Lower lobe of right lung (tissue), 2 donors: Measurements from ENCODE around the gene FAM20B. TPM values are rescaled to one million over a fixed set of nuclear protein-coding genes. Genes with fewer than 3 reads are reported as not detected.
A peak's percentile ranks its signal among the peaks of the same experiment; 100 is the strongest.
"Not testable (repeated sequence)": the region's sequence is repeated elsewhere in the genome, so short reads cannot be mapped to it uniquely, and the experiment has no call there.

Source experiments
- ATAC-seq, 2 donors: fragments of 200-7000 bp; cut with Tn5 transposase; one replicate each; pipeline ENCODE4 v1.9.1; 2020 to 2022; ENCODE audit warnings: mild to moderate bottlenecking in 2 of 2, moderate library complexity in 2 of 2
- DNase-seq: peaks from one replicate; pipeline ENCODE4 v3.0.0-alpha.2; 2020
- H3K27ac ChIP-seq: fragments of 200-600 bp; one replicate; pipeline ENCODE4 v1.8.0; 2022
- H3K27me3 ChIP-seq: fragments of 200-600 bp; one replicate; pipeline ENCODE4 v1.8.0; 2022; ENCODE audit warnings: low read depth
- H3K36me3 ChIP-seq: fragments of 200-600 bp; one replicate; pipeline ENCODE4 v1.8.0; 2022; ENCODE audit warnings: mild to moderate bottlenecking
- H3K4me1 ChIP-seq: fragments of 200-600 bp; one replicate; pipeline ENCODE4 v1.8.0; 2022
- H3K4me3 ChIP-seq: fragments of 200-600 bp; one replicate; pipeline ENCODE4 v1.8.0; 2022; ENCODE audit warnings: mild to moderate bottlenecking
- H3K9me3 ChIP-seq: fragments of 200-600 bp; one replicate; pipeline ENCODE4 v1.8.0; 2022
- intact Hi-C: fragments of 100-400 bp; cut with DNase I; formaldehyde crosslinking; loops from one replicate; pipeline ENCODE4 v1.11.0; 2022
- total RNA-seq: library from RNA; stranded (reverse); fragmentation: NEBNext Ultra II Directional; extraction: Animal tissue kit (Norgen Biotek cat#: 25700); gene quantifications from one replicate; pipeline ENCODE4 v1.2.1, GENCODE V29; 2021
- TF ChIP-seq, protein P1 (sequence below): fragments of 200-600 bp; IDR thresholded peaks from one replicate; pipeline ENCODE4 v1.8.0; 2022; ENCODE audit warnings: antibody characterized with exemption, mild to moderate bottlenecking
- donor health status: DM: no; HTN: yes; CAD: no; lungs with severe emphysema.

FAM20B gene
- total RNA-seq, 1 donor from 2014 or later: 38.2 TPM

DNA sequence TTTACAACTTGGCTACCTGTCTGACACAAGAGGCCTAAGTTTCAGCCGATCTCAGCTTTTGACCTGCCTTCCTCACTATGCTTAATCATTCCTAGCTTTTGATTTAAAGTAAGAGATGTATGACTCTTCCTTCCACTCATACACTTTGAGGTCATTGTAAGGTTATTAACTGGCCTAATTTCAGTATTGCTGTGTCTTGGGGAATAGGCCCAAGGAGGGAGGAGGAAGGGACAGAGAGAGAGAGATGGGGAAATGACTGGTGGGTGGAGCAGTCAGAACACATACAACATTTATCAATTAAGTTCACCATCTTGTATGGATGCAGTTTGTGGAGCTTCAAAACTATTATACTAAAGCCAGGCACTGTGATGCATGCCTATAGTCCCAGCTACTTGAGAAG, 28.3 kb upstream of the FAM20B start:
- Histone ChIP-seq H3K27ac (no peak overlapping the region), H3K36me3 (no peaks in the 10 kb centered on the region), H3K4me1 (peaks cover 1% of the 10 kb centered on the region), H3K27me3 (no peaks in the 10 kb centered on the region), H3K9me3 (no peaks in the 10 kb centered on the region), H3K4me3 (no peak overlapping the region)
- TF ChIP-seq, protein P1, sequence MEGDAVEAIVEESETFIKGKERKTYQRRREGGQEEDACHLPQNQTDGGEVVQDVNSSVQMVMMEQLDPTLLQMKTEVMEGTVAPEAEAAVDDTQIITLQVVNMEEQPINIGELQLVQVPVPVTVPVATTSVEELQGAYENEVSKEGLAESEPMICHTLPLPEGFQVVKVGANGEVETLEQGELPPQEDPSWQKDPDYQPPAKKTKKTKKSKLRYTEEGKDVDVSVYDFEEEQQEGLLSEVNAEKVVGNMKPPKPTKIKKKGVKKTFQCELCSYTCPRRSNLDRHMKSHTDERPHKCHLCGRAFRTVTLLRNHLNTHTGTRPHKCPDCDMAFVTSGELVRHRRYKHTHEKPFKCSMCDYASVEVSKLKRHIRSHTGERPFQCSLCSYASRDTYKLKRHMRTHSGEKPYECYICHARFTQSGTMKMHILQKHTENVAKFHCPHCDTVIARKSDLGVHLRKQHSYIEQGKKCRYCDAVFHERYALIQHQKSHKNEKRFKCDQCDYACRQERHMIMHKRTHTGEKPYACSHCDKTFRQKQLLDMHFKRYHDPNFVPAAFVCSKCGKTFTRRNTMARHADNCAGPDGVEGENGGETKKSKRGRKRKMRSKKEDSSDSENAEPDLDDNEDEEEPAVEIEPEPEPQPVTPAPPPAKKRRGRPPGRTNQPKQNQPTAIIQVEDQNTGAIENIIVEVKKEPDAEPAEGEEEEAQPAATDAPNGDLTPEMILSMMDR: no peak
- ATAC-seq (no peak), DNase-seq (no peak)
- intact Hi-C loops: no loop called here

DNA sequence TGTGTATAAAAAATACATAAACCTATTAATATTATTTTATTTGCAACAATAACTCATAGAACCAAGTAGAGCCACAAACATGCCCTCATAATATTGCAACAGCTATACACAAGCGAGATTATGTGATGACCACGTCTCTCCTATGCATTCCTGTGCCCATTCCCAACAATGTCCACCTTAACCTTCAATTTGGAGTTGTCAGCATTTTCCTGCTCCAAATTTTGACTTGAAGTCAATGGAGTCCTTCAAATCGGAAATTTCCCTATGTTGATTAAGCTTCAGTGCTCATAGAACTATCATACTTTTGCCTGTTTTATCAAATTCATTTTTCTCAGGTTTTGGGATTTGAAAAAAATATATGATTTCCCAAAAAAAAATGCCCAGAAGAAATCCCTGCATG, 27.4 kb upstream of the FAM20B start:
- ATAC-seq (no peak), DNase-seq (no peak)
- H3K27ac ChIP-seq: no peak overlapping the region
- intact Hi-C loops: no loop called here
- H3K4me1 ChIP-seq: peaks cover 7% of the 10 kb centered on the region
- H3K9me3 ChIP-seq: no peaks in the 10 kb centered on the region
- TF ChIP-seq, protein P1: no peak
- H3K4me3 ChIP-seq: no peak overlapping the region
- H3K36me3 ChIP-seq: no peaks in the 10 kb centered on the region
- no peaks in the 10 kb centered on the region for H3K27me3 ChIP-seq

DNA sequence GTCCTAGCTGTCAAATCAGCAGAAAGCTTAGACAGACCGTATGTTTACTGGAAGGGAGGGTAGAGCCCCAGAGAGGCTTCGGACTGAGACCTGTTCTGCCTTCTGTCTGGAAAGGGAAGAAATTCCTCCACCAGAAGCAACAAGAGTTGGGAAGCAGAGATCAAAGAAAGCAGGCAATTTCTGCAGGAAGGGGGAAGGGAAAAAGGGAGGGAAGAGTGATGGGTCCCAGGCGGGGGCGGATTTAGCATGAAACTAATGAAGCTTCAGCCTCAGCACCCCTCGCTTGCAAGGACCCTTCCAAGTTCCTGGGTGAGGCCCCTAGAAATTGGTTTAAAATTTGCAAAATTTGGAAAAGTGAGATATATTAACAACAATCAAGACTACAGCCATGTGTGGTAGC, 26.6 kb upstream of the FAM20B start:
- Histone ChIP-seq H3K36me3 (no peaks in the 10 kb centered on the region), H3K27ac (no peak overlapping the region), H3K27me3 (no peaks in the 10 kb centered on the region), H3K4me3 (no peak overlapping the region), H3K9me3 (no peaks in the 10 kb centered on the region), H3K4me1 (peaks cover 7% of the 10 kb centered on the region)
- TF ChIP-seq, protein P1: no peak
- intact Hi-C loops: no loop called here
- DNase-seq (no peak), ATAC-seq (no peak)

DNA sequence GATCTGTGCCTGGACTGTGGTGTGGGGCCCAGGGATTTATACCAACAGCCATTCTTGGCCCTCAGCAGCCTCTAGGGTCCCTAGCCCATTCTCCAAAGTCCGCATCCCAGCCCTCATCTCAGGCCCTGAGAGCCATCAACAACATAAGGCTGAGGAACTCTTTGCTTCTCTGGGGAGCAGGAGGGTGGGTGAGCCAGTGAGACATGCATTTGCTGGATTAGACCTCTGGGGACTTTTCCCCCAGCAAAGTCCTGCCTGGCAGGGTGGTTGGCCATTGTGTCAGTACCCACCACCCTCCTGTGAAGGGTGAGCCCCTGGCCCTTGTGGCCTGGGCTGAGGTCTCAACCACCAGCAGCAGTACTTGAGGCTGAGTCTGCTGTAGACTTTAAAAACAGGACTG, 24.2 kb upstream of the FAM20B start:
- peaks cover 7% of the 10 kb centered on the region for H3K4me1 ChIP-seq
- H3K4me3 ChIP-seq: no peak overlapping the region

DNA sequence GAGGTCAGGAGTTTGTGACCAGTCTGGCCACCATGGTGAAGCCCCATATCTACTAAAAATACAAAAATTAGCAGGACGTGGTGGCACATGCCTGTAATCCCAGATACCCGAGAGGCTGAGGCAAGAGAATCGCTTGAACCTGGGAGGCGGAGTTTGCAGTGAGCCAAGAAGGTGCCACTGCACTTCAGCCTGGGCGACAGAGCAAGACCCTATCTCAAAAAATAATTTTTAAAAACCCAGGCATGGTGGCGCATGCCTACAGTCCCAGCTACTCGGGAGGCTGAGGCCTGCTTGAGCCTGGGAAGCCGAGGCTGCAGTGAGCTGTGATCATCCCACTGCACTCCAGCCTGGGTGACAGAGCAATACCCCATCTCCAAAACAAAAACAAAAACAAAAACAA, 23.6 kb upstream of the FAM20B start:
- not testable (repeated sequence) for H3K4me3 ChIP-seq, H3K9me3 ChIP-seq, H3K27ac ChIP-seq, H3K4me1 ChIP-seq, ATAC-seq, H3K27me3 ChIP-seq, DNase-seq, H3K36me3 ChIP-seq
- intact Hi-C loops: loop anchor here (10.0 kb wide), 1 partner anchor 467 kb away; no protein-coding TSS in a partner anchor

More for the DNA sequence above, 24.2 kb upstream of the FAM20B start:
- ATAC-seq (no peak), DNase-seq (no peak)
- Histone ChIP-seq H3K27ac (no peak overlapping the region), H3K9me3 (no peaks in the 10 kb centered on the region), H3K36me3 (no peaks in the 10 kb centered on the region), H3K27me3 (no peaks in the 10 kb centered on the region)
- intact Hi-C loops: loop anchor here (10.0 kb wide), 1 partner anchor 467 kb away; no protein-coding TSS in a partner anchor
- TF ChIP-seq, protein P1: no peak

DNA sequence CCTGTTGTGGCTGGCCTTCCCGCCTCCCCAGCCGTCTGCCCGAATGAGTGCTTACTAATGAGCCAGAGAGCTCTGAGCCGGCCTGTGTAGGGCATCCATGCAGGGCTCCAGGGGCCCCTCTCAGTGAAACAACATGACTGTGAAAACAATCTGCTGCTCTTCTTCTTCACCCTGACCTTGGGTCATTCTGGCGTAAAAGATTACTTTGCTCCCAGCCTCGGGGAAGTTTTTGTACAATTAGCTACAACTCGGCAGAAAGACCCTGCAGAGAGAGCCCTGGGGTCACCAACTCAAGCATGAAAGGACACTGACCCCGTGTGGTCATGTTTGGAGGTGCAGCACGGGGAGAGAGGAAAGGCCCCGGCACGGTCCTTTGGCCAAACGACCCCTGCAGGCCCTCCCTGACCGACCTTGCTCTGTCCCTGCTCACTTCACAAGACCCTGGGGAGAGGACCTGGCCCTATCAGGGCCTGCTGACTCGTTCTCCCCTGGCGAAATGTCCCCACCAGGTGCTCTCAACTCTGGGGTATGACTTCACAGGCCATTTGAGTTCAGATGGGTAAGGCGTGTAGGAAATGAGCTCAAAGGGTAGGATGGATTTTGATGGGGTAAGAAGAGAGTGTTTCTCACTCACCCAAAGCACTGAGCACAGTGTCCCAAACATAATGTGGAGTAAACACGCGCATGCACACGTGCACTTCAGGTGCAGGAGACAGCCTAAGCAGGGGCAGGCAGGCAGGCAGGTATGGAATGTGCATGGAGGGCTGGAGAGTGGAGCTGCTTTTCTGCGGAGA, 22.9 kb upstream of the FAM20B start:
- Histone ChIP-seq H3K9me3 (no peaks in the 10 kb centered on the region), H3K4me3 (no peak overlapping the region), H3K36me3 (no peaks in the 10 kb centered on the region), H3K4me1 (peaks cover 7% of the 10 kb centered on the region), H3K27ac (no peak overlapping the region), H3K27me3 (peaks cover 3% of the 10 kb centered on the region)
- TF ChIP-seq, protein P1: peak; percentile 98
- peak; percentile 86 to 90 for ATAC-seq
- peak; percentile 65 for DNase-seq
- intact Hi-C loops: loop anchor here (10.0 kb wide), 1 partner anchor 468 kb away; no protein-coding TSS in a partner anchor
